Activated CD4-positive, alpha-beta T cell treated with anti-CD3 and anti-CD28 coated beads, Interleukin-2, amount 50 U/mL, for 16 hours (primary cell): Measurements from ENCODE around the gene ELK3.

Experiments used
- DNase-seq: peaks from one replicate; pipeline ENCODE4 v3.0.0-alpha.2; 2020

The ELK3 gene

GRCh38 chr12:96193725-96194575 lies at the start of gene ELK3:
ELK3 (plus strand) TSS chr12:96194375.
- peak; percentile 68 for DNase-seq

- no peak for DNase-seq
Observed at GRCh38 chr12:96146747-96147146, 47.4 kb upstream of the ELK3 start.

GRCh38 chr12:96150442-96150841 lies 43.7 kb upstream of the ELK3 start:
- DNase-seq: no peak

GRCh38 chr12:96152164-96152563 lies 42.0 kb upstream of the ELK3 start:
- no peak for DNase-seq

- no peak for DNase-seq
Observed at GRCh38 chr12:96153131-96153725, 40.9 kb upstream of the ELK3 start.

GRCh38 chr12:96155181-96155580 lies 39.0 kb upstream of the ELK3 start:
- no peak for DNase-seq

- no peak for DNase-seq
Observed at GRCh38 chr12:96155781-96156180, 38.4 kb upstream of the ELK3 start.

GRCh38 chr12:96156211-96156610 lies 38.0 kb upstream of the ELK3 start:
- DNase-seq: no peak

- DNase-seq: no peak
Observed at GRCh38 chr12:96157427-96157826, 36.7 kb upstream of the ELK3 start.

GRCh38 chr12:96164951-96165811 lies 29.0 kb upstream of the ELK3 start:
- no peak for DNase-seq

GRCh38 chr12:96166765-96167164 lies 27.4 kb upstream of the ELK3 start:
- no peak for DNase-seq

- DNase-seq: no peak
Observed at GRCh38 chr12:96167492-96167891, 26.7 kb upstream of the ELK3 start.

- no peak for DNase-seq
Observed at GRCh38 chr12:96170328-96170727, 23.8 kb upstream of the ELK3 start.

- no peak for DNase-seq
Observed at GRCh38 chr12:96170762-96171161, 23.4 kb upstream of the ELK3 start.

GRCh38 chr12:96171905-96172304 lies 22.3 kb upstream of the ELK3 start:
- DNase-seq: no peak

- DNase-seq: no peak
Observed at GRCh38 chr12:96172981-96173380, 21.2 kb upstream of the ELK3 start.

GRCh38 chr12:96176575-96176974 lies 17.6 kb upstream of the ELK3 start:
- DNase-seq: no peak

GRCh38 chr12:96177013-96177412 lies 17.2 kb upstream of the ELK3 start:
- peak; percentile 96 for DNase-seq

GRCh38 chr12:96183734-96184370 lies 10.3 kb upstream of the ELK3 start:
- DNase-seq: no peak

- no peak for DNase-seq
Observed at GRCh38 chr12:96185914-96186313, 8.3 kb upstream of the ELK3 start.

- DNase-seq: no peak
Observed at GRCh38 chr12:96186607-96187301, 7.4 kb upstream of the ELK3 start.

- no peak for DNase-seq
Observed at GRCh38 chr12:96187956-96188355, 6.2 kb upstream of the ELK3 start.
